GM12874 (cell line): ENCODE results near the gene ANKRD23.

ENCODE experiments used
- TF ChIP-seq, protein P1 (sequence below): IDR thresholded peaks from 2 replicates; pipeline ENCODE4 v1.5.1; 2011; ENCODE audit warnings: low read depth, mild to moderate bottlenecking, control low read depth, low read length, moderate library complexity; ENCODE audit not compliant: insufficient read depth

The ANKRD23 gene

DNA sequence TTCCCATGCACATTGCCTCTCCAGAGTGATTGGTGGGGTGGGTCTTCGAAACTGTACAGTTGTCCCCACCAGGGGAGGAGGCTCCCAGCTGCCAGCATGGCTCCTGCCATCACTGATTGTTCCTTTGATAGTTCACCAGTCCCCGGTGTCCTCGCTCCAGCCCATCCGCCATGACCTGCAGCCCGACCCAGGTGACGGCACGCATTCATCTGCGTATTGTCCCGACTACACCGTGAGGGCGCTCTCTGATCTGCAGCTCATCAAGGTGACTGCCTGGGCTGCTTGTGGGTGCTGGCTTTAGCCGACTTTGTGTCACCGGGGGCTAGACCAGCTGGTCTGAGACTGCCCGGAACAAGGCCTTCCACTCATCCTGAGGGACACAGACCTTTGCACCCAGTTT, 15.4 kb downstream of the ANKRD23 start:
- TF ChIP-seq, protein P1, sequence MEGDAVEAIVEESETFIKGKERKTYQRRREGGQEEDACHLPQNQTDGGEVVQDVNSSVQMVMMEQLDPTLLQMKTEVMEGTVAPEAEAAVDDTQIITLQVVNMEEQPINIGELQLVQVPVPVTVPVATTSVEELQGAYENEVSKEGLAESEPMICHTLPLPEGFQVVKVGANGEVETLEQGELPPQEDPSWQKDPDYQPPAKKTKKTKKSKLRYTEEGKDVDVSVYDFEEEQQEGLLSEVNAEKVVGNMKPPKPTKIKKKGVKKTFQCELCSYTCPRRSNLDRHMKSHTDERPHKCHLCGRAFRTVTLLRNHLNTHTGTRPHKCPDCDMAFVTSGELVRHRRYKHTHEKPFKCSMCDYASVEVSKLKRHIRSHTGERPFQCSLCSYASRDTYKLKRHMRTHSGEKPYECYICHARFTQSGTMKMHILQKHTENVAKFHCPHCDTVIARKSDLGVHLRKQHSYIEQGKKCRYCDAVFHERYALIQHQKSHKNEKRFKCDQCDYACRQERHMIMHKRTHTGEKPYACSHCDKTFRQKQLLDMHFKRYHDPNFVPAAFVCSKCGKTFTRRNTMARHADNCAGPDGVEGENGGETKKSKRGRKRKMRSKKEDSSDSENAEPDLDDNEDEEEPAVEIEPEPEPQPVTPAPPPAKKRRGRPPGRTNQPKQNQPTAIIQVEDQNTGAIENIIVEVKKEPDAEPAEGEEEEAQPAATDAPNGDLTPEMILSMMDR = no peak

DNA sequence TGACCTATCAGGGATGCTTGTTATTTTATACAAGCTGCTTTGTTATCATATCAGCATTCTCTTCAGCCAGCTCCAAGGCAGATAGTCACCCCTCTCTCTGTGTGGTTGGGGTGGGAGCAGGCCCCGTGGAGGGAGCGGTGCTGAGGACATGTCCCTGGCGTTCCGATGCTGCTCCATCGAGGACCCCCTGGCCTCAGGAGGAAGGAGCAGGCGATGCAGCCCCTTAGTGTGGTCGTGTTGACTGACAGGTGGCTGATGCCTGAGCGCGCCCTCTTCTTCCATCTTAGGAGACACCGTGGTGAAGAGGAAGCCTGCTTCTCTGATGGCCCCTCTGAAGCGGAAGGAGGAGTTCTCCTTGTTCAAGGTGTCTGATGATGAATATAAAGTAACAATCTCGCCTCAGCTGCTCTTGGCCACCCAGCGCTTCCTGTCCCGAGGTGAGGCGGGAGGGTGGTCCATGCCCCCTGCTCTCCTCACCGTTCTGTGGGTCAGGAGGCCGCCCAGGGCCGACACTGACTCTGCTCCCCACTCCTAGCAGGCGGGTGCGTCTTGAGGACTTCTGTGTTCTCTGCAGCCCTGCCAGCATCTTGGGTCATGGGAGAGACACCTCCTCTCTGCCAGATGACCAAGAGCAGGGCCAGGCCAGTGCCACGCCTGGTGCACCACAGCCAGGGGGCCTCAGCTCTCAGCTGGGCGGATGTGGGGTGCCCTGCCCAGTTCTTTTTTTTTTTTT, 17.1 kb downstream of the ANKRD23 start:
- TF ChIP-seq, protein P1 = no peak

DNA sequence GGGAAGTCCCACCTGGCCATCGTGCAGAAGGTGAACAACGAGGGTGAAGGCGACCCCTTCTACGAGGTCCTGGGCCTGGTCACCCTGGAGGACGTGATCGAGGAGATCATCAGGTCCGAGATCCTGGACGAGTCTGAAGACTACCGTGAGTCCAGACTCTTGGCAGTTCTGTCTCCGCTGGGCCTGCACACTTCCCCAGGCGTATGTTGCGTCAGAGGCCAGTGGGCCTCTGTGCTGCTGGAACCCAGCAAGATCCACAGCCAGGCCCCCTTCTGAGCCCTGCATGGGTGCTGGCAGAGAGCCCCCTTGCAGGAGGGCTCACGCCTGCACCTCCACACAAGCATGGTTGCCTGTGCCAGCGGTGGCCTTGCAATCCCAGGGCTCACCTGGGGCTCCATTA, 18.8 kb downstream of the ANKRD23 start:
- TF ChIP-seq, protein P1 = no peak

DNA sequence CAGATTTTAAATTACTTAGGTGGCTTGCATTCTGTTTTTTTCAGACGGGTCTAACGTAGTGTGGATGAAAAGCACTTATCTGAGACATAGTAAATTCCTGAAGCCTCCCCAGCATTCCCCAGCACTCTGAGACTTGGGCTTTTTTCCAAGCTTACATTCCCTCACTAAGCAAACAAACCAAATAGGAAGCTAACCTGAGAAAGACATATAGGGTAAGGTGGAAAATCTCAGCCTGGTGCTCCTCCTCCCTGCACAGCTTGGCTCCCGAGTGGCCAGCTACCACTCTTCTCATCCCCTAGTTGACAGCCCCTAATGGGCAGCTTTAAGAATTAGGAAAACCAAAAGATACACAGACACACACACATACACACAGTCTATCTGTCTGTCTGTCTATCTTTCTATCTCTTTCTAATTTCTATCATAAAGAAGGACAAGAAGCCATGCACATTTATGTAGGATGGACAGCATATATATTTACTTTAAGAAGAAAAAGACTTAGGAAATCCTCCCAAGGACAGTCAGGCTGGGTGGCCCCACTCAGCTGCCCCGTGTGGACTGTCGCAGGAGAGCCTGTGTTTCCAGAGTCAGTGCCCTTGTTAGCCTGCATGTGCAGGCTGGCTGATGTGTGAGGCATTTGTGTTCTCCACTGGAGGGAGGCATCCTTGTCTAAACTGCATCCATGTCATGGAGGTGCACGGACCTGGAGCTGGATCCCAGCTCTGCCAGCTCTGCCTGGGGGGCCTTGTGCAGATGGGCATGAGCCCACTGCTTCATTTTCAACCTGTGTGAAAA, 19.5 kb downstream of the ANKRD23 start:
- TF ChIP-seq, protein P1 = no peak

DNA sequence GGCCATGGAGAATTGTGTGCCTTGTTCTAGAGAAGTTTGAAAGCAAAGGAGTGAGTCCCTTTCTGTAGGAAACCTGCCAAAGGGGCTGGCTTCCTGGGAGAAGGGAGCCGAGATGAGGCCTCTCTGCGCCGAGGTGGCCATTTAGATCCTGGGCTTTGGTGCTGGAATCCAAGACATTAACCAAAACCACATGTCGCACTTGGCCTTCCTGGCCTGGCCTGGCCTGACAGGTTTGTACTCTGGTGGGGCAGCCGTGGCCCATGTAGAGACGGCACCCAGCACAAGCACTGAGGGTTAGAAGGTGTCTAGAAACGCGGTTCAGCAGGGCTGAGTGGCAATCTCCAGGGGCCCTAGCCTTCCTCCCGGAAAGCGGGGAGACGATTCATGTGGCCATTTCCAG, 20.6 kb downstream of the ANKRD23 start:
- TF ChIP-seq, protein P1 = no peak

DNA sequence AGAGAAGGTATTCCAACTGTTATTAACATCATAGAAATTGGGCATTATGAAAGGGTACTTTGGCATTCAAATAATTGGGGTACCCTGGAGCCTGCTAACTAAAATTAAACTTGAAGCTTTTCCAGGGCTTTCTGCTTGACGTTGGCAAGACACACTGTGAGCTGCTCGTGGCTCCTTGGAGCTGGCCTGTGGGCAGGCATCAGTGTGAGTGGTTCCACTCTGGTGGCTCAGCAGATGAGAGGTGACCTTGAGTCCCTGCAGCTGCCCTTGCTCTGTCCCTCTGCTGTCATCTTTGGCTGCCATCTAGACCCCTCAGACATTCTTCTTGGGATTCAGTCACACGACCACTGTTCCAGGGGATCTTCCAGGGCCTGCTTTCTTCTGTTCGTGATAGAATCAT, 21.0 kb downstream of the ANKRD23 start:
- TF ChIP-seq, protein P1 = no peak

DNA sequence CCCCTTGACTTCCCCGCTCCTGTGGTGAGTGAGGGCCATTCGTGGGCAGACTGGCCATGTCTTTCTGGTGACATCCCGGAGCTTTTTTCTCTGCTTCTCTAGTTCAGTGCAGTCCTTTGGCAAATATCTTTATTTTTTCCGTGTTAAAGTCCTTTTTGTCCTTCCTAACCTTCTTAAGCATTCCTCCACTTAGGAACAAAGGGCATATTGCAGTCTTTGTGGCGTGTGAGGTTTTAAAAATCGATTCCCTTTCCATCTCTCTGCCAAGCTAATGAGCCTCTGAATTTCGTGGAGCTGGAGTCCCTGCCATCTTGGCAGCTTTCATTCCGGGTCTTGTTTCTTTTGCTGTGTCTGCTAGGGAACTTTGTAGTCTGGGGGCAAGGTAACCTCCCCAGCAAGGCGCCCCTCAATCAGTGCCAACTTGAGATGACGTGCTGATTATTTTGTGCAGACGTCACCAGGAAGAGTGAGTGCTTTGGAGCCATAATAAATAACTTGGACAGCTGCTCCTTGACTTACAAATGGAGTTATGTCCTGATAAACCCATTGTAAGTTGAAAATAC, 22.6 kb downstream of the ANKRD23 start:
- TF ChIP-seq, protein P1 = no peak
